Right atrium auricular region (tissue), 2 donors: ENCODE data around the gene GXYLT2. TPM values are rescaled to one million over a fixed set of nuclear protein-coding genes. Genes with fewer than 3 reads are reported as not detected.

Source experiments
- DNase-seq: peaks from one replicate; pipeline ENCODE4 v3.0.0-alpha.2; 2019; ENCODE audit warnings: low spot score
- H3K27ac ChIP-seq, 2 donors: fragments of 200-600 bp; sonication (generic); 1 replicate in 1 of 2; 2 replicates in 1 of 2; pipeline ENCODE4 v1.5.1; 2016 to 2019
- H3K27me3 ChIP-seq, 2 donors: fragments of 200-600 bp; sonication (generic); one replicate each; pipeline versions ENCODE4 v1.5.1 to v1.6.0; 2017 to 2019
- H3K36me3 ChIP-seq: fragments of 200-600 bp; sonication (generic); one replicate; pipeline ENCODE4 v1.5.1; 2016
- H3K4me1 ChIP-seq, 2 donors: fragments of 200-600 bp; sonication (generic); one replicate each; pipeline versions ENCODE4 v1.5.1 to v1.6.0; 2017 to 2019
- H3K4me3 ChIP-seq, 2 donors: fragments of 200-600 bp; sonication (generic); 1 replicate in 1 of 2; 2 replicates in 1 of 2; pipeline ENCODE4 v1.5.1; 2017 to 2019; ENCODE audit warnings: mild to moderate bottlenecking in 1 of 2, moderate library complexity in 1 of 2
- H3K9me3 ChIP-seq, 2 donors: fragments of 200-600 bp; sonication (generic); one replicate each; pipeline ENCODE4 v1.5.1; 2019
- total RNA-seq, 2 donors: library from RNA; depleted of rRNA; stranded (reverse); fragments of >200 nt; gene quantifications; one replicate each; pipeline ENCODE4 v1.1.0, GENCODE V29; 2016
- TF ChIP-seq, protein P1 (sequence below), 2 donors: fragments of 200-600 bp; sonication (generic); IDR thresholded peaks; one replicate each; pipeline ENCODE4 v1.5.1; 2019; ENCODE audit warnings: antibody characterized with exemption in 2 of 2

The GXYLT2 gene
- total RNA-seq, 2 donors from 2014 or later: 31.7 to 37.3 TPM

DNA sequence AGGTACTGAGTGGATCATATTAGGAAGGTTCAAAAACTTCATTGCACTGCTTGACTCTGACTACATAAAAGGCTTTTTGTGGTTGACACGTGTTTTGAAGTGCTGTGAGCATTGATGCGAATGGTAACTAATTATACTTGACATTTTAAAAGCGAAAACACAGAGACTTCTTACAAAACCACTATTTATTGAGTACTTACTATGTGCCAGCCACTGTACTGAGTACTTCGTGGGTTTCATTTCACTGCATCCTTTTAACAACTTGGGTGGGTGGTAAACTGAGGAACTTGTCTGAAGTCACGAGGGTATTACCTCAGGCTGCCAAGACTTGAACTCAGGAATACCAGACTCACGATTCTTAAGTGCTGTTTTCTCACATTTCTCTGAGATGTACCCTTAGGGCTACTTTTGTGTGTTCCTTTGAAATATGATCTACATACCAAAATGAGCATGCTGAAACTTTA lies 63.4 kb downstream of the GXYLT2 start:
- no peak overlapping the region for H3K27ac ChIP-seq
- no peaks in the 10 kb centered on the region for H3K27me3 ChIP-seq
- TF ChIP-seq, protein P1, sequence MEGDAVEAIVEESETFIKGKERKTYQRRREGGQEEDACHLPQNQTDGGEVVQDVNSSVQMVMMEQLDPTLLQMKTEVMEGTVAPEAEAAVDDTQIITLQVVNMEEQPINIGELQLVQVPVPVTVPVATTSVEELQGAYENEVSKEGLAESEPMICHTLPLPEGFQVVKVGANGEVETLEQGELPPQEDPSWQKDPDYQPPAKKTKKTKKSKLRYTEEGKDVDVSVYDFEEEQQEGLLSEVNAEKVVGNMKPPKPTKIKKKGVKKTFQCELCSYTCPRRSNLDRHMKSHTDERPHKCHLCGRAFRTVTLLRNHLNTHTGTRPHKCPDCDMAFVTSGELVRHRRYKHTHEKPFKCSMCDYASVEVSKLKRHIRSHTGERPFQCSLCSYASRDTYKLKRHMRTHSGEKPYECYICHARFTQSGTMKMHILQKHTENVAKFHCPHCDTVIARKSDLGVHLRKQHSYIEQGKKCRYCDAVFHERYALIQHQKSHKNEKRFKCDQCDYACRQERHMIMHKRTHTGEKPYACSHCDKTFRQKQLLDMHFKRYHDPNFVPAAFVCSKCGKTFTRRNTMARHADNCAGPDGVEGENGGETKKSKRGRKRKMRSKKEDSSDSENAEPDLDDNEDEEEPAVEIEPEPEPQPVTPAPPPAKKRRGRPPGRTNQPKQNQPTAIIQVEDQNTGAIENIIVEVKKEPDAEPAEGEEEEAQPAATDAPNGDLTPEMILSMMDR (IDR thresholded peaks at IDR 0.05): no peak
- H3K4me3 ChIP-seq: no peak overlapping the region
- DNase-seq: no peak
- no peaks in the 10 kb centered on the region for H3K36me3 ChIP-seq
- H3K4me1 ChIP-seq: peaks cover 0 to 10% of the 10 kb centered on the region in 2 donors
- no peaks in the 10 kb centered on the region for H3K9me3 ChIP-seq

DNA sequence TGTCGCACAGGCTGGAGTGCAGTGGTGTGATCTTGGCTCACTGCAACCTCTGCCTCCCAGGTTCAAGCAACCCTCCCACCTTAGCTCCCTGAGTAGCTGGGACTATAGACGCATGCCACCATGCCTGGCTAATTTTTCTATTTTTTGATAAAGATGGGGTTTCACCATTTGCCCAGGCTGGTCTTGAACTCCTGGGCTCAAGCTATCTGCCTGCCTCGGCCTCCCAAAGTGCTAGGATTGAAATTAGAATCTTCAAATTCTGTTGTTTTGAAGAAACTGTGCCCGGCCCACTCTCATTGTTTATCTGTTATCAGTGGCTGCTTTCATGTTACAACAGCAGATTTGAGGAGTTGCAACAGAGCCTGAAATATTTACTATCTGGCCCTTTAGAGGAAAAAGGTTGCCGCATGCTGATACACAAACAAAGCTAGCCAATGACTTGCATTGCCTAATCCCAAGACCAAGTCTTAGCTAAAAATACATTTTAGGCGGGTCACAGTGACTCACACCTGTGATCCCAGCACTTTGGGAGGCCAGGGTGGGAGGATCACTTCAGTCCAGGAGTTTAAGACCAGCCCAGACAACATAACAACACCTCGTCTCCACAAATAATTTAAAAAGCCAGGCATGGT lies 65.6 kb downstream of the GXYLT2 start:
- no peak overlapping the region for H3K27ac ChIP-seq
- H3K4me1 ChIP-seq: peaks cover 0 to 31% of the 10 kb centered on the region in 2 donors
- no peaks in the 10 kb centered on the region for H3K36me3 ChIP-seq
- H3K9me3 ChIP-seq: no peaks in the 10 kb centered on the region
- no peak for DNase-seq
- no peaks in the 10 kb centered on the region for H3K27me3 ChIP-seq
- TF ChIP-seq, protein P1 (IDR thresholded peaks at IDR 0.05): no peak
- no peak overlapping the region for H3K4me3 ChIP-seq

DNA sequence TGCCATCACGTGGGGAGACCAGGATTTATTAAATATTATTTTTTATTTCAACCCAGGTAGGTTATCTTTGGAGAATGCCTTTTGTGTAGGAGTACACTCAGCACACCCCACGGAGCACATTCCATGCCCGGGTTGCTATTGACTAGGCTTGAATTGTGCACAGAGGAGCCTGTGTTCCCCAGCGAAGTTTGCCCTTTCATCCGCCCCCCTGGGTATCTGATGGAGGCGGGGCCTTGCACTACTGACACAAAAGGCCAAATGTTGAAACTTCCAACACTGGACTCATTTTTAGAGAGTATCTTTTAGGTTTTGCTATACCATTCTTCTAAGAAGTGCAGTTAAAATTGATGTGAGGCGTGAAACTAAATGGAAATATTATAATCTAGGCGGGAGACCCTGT lies 69.5 kb downstream of the GXYLT2 start:
- TF ChIP-seq, protein P1 (IDR thresholded peaks at IDR 0.05): no peak
- peak overlapping the region; percentile 59 to 67 for H3K27ac ChIP-seq
- H3K9me3 ChIP-seq: no peaks in the 10 kb centered on the region
- DNase-seq: no peak
- H3K4me3 ChIP-seq: no peak overlapping the region
- peaks cover 0 to 54% of the 10 kb centered on the region in 2 donors for H3K4me1 ChIP-seq
- no peaks in the 10 kb centered on the region for H3K27me3 ChIP-seq
- no peaks in the 10 kb centered on the region for H3K36me3 ChIP-seq

DNA sequence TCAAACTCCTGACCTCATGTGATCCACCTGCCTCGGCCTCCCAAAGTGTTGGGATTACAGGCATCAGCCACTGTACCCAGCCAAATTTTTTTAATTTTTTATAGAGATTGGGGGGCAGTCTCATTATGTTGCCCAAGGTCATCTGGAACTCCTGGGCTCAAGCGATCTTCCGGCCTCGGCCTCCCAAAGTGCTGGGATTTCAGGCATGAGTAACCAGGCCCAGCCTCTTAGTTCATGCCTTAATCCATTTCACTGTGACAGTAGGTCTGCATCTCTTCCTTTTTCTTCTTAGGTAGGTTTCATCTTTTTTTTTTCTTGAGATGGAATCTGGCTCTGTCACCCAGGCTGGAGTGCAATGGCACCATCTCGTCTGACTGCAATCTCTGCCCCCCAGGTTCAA lies 71.5 kb downstream of the GXYLT2 start:
- TF ChIP-seq, protein P1 (IDR thresholded peaks at IDR 0.05): no peak
- DNase-seq: no peak
- H3K9me3 ChIP-seq: no peaks in the 10 kb centered on the region
- H3K4me3 ChIP-seq: no peak overlapping the region
- no peaks in the 10 kb centered on the region for H3K27me3 ChIP-seq
- H3K36me3 ChIP-seq: no peaks in the 10 kb centered on the region
- peaks cover 0 to 56% of the 10 kb centered on the region in 2 donors for H3K4me1 ChIP-seq
- peak overlapping the region; percentile 66 to 89 for H3K27ac ChIP-seq

DNA sequence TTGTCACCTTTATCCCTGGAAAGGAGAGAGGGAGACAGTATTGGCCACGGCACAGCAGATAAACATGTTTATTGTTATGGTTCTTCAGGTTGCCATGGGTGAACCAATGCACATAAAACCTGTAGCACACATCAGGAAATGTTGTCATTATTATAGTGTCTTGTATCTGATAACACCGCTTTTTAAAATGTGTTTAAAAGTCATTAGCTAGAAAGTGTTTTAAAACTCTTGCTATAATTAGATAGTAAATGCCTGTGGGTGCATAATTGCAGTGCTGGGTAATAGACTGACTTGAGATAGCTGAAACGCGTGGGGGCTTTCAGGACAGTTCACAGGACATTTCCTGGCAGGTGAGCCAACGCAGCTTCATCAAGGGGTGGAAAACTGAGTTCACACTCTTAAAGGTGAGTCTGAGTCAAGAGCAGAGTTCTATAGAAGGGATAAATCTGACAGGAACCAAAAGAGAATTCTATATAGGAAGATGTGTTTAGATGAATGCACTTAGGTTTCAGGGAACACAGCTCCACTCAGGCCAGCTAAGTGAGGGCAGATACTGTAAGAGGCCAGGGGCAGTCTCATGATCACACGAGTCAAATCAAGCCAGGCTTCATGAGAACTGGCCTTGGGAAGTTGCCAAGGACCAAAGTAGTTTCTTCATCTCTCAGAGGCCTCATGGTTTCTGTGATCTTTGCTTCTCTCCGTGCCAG lies 73.1 kb downstream of the GXYLT2 start:
- TF ChIP-seq, protein P1 (IDR thresholded peaks at IDR 0.05): no peak
- Histone ChIP-seq H3K4me3 (no peak overlapping the region), H3K27ac (peak overlapping the region; percentile 66 to 89), H3K36me3 (no peaks in the 10 kb centered on the region), H3K27me3 (no peaks in the 10 kb centered on the region), H3K4me1 (peaks cover 0 to 56% of the 10 kb centered on the region in 2 donors), H3K9me3 (no peaks in the 10 kb centered on the region)
- peak; percentile 79 for DNase-seq
